Measurements from ENCODE around the gene QPCTL. TPM values are rescaled to one million over a fixed set of nuclear protein-coding genes. Genes with fewer than 3 reads are reported as not detected.
A peak's percentile ranks its signal among the peaks of the same experiment; 100 is the strongest.
"Not testable (repeated sequence)": the region's sequence is repeated elsewhere in the genome, so short reads cannot be mapped to it uniquely, and the experiment has no call there.

Gene QPCTL
- total RNA-seq, 2 experiments from 2014 or later: 16.4 to 16.7 TPM

DNA sequence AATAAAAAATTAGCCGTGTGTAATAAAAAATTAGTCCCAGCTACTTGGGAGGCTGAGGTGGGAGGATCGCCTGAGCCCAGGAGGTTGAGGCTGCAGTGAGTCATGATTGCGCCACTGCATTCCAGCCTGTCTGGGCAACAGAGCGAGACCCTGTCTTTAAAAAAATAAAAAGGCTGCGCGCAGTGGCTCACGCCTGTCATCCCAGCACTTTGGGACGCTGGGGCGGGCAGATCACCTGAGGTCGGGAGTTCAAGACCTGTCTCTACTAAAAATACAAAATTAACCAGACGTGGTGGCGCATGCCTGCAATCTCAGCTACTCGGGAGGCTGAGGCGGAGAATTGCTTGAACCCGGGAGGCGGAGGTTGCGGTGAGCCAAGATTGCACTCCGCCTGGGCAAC is 36.2 kb downstream of the QPCTL start:
- peaks cover 29% of the 10 kb centered on the region for H3K4me1 Mint-ChIP-seq
- DNase-seq, H3K27me3 Mint-ChIP-seq, H3K36me3 Mint-ChIP-seq, H3K9me3 Mint-ChIP-seq, H3K4me3 Mint-ChIP-seq, H3K27ac Mint-ChIP-seq: not testable (repeated sequence)

DNA sequence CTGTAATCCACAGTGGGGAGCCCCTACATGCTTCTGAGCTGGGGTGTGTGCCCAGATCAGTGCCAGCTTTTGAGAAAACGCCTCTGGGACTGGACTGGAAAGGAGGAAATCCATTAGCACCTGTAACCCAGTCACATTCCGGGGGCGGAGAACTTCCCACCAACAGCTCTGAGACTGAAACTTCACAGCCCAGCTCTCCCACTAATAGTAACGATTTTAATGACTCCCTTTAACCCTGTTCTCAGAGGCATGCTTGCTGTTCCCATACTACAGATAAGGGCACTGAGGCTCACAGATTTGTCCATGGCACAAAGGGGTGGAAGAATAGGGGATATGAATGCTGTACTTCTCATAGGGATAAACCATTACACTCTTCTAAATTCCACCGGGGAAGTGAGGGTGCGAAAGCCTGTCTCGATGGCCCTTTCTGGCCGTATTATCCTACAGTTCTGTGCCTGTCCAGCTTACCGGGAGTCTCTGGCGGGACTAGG is 37.4 kb downstream of the QPCTL start:
- no peaks in the 10 kb centered on the region for H3K27me3 Mint-ChIP-seq
- peak overlapping the region; percentile 83 for H3K27ac Mint-ChIP-seq
- no peaks in the 10 kb centered on the region for H3K9me3 Mint-ChIP-seq
- no peaks in the 10 kb centered on the region for H3K36me3 Mint-ChIP-seq
- DNase-seq: peak; percentile 17
- H3K4me1 Mint-ChIP-seq: peaks cover 24% of the 10 kb centered on the region
- peak overlapping the region; percentile 93 for H3K4me3 Mint-ChIP-seq

DNA sequence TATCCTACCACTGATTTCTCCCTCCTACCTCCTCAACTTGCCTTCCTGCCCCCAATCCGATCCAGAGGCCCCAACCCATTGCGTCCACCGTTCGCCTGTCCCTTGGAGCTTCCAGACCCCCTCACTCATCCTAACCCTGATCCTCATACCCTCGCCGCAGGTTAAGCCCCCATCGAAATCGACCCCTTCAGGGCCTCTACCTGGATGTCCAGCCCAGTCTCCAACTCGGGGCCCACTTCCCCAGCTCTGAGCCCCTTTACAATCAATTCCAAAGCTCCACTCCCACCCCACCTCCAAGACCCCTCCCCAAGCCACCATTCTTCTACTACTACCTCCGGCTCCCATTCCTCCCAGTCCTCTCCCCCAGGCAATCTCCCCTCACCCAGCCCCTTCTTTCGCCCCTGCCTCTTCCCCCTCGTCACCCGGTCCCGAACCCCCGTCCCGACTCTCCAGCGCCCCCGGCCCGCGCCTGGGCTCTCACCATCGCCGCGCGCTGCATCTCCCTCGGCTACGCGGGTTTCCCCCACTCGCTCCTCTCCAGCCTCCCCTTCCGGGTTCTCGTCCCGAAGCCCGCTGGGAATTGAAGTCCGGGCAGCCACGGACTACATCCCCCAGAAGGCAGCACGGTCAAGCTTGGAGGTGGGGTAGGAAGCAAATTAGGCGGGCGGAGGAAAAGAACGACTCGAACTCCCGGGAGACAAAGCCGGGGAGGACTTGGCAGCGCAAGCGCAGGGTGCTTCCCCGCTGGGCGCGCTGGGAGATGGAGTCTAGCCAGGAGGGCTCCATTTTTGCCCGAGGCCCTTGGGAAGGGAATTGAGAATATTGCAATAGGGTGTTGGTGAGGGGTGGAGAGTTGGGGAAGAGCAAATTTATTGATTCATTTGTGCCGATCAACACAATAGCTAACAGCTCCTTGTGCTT is 38.2 kb downstream of the QPCTL start, which contains the start of gene FBXO46:
Gene FBXO46, minus strand, starts transcription at position 529 of the 921 bp plus-strand sequence. CDS start 17,401 bp downstream, outside the sequence.
- Mint-ChIP-seq H3K9me3 (no peaks in the 10 kb centered on the region), H3K27ac (peak within 1 kb of the TSS; percentile 83), H3K4me1 (peaks cover 24% of the 10 kb centered on the region), H3K4me3 (peak within 1 kb of the TSS; percentile 93), H3K36me3 (no peaks in the 10 kb centered on the region), H3K27me3 (no peaks in the 10 kb centered on the region)
- DNase-seq: peak; percentile 94

DNA sequence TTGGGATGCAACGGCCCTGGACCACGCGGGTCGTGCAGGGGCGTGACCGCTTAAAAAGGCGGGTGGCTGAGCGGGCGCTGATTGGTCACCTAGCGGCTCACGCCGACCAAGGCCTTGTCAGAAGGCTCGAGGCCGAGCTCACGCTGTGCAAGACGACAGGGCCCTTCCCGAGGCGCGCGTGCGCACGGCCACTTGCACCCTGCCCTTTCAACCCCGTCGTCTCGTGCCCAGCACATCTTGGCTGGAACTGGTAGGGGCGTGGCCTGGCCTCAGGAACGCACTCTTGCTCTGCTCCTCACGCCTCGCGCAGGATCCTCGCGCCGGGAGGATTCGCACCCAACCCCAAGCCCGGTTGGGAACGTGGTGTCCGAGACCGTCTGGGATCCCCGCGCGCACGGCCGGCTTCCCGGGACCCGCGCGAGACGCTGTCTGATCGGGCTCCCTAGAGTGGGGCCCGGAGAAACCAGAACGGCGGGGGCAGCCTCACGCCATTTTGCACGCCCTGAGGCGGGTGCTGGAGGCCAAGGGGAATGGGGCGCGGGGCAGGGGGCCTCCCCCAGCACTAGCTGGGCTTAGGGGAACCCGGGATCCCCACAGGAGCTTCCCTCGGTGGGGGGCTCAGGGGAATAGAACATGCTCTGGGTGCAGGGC is 40.8 kb downstream of the QPCTL start, which contains the start of gene MEIOSIN:
Gene MEIOSIN, plus strand, starts transcription at position 280 of the 651 bp plus-strand sequence. CDS start 1,938 bp downstream, outside the sequence.
- Mint-ChIP-seq H3K27me3 (no peaks in the 10 kb centered on the region), H3K27ac (no peak within 1 kb of the TSS), H3K9me3 (no peaks in the 10 kb centered on the region), H3K4me3 (no peak within 1 kb of the TSS), H3K4me1 (peaks cover 13% of the 10 kb centered on the region), H3K36me3 (no peaks in the 10 kb centered on the region)
- DNase-seq: no peak

DNA sequence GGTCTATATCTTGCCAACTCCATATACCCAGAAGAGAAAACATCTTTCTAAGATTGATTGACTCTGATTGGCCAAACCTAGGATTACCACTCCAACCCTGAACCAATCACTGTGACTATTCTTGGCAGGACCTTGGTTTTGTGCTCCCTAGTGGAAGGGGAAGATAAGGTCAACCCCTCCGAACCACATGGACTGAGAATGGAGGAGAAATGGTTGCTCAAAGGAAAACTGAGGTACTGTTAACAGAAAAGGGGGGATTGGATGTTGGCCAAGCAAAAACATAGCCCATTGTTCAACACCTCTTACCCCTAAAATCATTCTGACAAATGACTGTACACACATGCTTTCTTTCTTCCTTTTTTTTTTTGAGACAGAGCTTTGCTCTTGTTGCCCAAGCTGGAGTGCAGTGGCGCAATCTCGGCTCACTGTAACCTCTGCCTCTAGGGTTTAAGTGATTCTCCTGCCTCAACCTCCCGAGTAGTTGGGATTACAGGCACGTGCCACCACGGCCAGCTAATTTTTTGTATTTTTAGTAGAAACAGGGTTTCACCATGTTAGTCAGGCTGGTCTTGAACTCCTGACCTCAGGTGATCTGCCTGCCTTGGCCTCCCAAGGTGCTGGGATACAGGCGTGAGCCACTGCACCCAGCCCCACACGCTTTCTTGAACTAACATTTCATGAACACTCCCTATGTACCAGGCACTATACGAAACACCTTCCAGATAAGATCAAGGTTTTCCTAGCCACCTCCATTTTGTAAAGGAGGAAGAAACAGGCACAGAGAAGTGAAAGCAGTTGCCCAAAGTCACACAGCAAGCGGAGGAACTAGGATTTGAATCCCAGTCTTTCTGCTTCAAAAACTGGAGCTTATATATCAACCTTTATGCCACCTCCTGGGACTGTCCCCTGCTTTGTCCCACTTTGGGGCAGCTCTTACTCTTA is 47.3 kb downstream of the QPCTL start:
- H3K4me3 Mint-ChIP-seq: no peak overlapping the region
- no peaks in the 10 kb centered on the region for H3K27me3 Mint-ChIP-seq
- no peaks in the 10 kb centered on the region for H3K4me1 Mint-ChIP-seq
- H3K9me3 Mint-ChIP-seq: no peaks in the 10 kb centered on the region
- no peaks in the 10 kb centered on the region for H3K36me3 Mint-ChIP-seq
- no peak for DNase-seq
- H3K27ac Mint-ChIP-seq: no peak overlapping the region

DNA sequence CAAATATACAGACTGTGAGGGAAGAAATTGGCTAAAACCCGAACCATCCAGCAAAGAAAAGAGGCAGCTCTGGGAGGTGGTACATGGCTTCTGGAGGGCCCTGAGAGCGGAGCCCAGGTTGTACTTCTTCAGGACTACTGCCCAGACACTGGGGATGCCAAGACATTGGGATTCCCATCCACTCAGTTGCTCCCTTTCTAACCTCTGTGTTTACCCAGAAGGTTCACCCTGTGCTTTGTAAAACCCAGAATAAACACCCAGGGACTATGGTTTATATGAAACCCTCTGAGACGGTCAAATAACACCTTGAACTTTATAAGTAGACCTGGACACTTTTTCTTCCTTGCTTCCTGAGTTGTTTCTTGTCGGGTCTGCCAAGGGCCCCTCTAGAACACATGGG is 50.5 kb downstream of the QPCTL start:
- no peaks in the 10 kb centered on the region for H3K9me3 Mint-ChIP-seq
- H3K27ac Mint-ChIP-seq: no peak overlapping the region
- H3K27me3 Mint-ChIP-seq: peaks cover 10% of the 10 kb centered on the region
- DNase-seq: no peak
- H3K36me3 Mint-ChIP-seq: no peaks in the 10 kb centered on the region
- no peaks in the 10 kb centered on the region for H3K4me1 Mint-ChIP-seq
- H3K4me3 Mint-ChIP-seq: no peak overlapping the region

DNA sequence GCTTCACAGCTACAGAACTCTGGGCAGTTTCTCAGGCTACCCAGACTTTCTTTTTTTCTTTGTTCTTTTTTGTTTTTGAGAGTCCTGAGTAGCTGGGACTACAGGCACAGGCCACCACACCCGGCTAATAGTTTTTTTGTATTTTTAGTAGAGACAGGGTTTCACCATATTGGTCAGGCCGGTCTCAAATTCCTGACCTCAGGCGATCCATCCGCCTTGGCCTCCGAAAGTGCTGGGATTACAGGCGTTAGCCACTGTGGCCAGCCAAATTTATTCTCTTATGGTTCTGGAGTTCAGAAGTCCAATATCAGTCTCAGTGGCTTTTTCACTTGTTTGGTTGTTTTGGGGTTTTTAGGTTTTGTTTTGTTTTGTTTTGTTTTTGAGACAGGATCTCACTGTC is 53.1 kb downstream of the QPCTL start:
- H3K27me3 Mint-ChIP-seq: peaks cover 10% of the 10 kb centered on the region
- DNase-seq: no peak
- no peaks in the 10 kb centered on the region for H3K4me1 Mint-ChIP-seq
- no peak overlapping the region for H3K4me3 Mint-ChIP-seq
- H3K27ac Mint-ChIP-seq: no peak overlapping the region
- no peaks in the 10 kb centered on the region for H3K9me3 Mint-ChIP-seq
- H3K36me3 Mint-ChIP-seq: no peaks in the 10 kb centered on the region

DNA sequence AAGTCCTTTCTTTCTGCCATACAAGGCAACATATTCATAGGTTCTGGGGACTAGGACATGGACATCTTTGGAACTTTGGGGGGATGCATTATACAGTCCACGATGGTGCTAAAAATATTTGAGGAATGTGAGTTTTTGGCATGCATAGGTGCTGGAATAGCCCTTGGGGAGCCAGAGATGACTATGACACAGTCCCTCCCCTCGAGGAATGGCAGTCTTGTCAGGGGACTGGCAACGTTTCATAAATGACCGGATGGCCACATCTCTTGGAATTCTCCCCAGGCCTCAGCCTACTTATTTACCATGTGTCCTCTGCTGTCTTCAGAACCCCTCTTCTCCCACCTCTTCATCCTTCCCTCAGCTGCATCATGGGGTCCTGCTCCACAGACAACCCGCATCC is 54.4 kb downstream of the QPCTL start:
- no peaks in the 10 kb centered on the region for H3K9me3 Mint-ChIP-seq

DNA sequence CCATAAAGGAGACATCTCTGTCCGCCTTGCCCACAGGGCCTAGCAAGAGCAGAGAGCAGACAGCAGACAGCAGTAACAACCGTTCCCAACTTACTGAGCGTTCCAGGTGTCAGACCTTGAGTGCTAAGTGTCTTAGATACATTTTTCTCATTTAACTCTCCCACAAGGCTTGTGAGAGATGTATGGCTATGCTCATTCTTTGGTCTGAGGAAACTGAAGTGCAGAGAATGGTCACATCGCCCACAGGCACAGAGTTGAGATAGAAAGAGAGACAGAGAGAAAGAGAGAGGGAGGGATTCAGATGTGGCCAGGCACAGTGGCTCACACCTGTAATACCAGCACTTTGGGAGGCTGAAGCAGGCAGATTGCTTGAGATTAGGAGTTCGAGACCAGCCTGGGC is 55.0 kb downstream of the QPCTL start:
- Mint-ChIP-seq H3K27ac (no peak overlapping the region), H3K4me1 (no peaks in the 10 kb centered on the region), H3K27me3 (peaks cover 10% of the 10 kb centered on the region), H3K4me3 (no peak overlapping the region), H3K9me3 (no peaks in the 10 kb centered on the region), H3K36me3 (no peaks in the 10 kb centered on the region)
- no peak for DNase-seq

More for the DNA sequence above, 54.4 kb downstream of the QPCTL start:
- H3K27ac Mint-ChIP-seq: no peak overlapping the region
- DNase-seq: no peak
- H3K4me1 Mint-ChIP-seq: no peaks in the 10 kb centered on the region
- H3K27me3 Mint-ChIP-seq: peaks cover 10% of the 10 kb centered on the region
- no peaks in the 10 kb centered on the region for H3K36me3 Mint-ChIP-seq
- no peak overlapping the region for H3K4me3 Mint-ChIP-seq

DNA sequence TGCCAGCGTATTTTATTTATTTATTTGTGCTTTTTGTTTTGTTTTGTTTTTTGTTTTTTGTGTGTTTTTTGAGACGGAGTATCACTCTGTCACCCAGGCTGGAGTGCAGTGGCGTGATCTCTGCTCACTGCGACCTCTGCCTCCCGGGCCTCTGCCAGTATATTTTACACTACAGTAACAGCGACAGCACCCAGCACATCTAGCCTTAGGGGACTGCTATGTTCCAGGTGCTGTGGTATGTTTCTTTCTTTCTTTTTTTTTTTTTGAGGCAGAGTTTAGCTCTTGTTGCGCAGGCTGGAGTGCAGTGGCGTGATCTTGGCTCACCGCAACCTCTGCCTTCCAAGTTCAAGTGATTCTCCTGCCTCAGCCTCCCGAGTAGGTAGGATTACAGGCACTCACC is 59.0 kb downstream of the QPCTL start:
- H3K4me3 Mint-ChIP-seq, H3K9me3 Mint-ChIP-seq, H3K27me3 Mint-ChIP-seq, H3K4me1 Mint-ChIP-seq, H3K36me3 Mint-ChIP-seq, DNase-seq, H3K27ac Mint-ChIP-seq: not testable (repeated sequence)

DNA sequence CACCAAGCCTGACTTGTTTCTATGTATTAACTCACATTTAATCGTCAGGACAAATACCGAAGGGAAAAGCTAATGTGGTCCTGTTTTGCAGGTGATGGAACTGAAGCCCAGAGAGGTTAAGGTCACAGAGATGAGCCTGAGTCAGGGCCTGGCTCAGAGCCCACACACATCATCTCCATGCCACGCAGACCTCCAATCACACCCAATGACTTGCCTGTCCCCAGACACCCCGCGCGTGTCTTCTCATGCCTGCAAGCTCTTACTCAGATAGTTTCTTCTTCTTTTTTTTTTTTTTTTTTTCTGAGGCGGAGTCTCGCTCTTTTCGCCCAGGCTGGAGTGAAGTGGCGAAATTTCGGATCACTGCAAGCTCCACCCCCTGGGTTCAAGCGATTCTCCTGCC is 60.2 kb downstream of the QPCTL start:
- H3K4me1 Mint-ChIP-seq: no peaks in the 10 kb centered on the region
- no peak overlapping the region for H3K4me3 Mint-ChIP-seq
- no peak overlapping the region for H3K27ac Mint-ChIP-seq
- H3K27me3 Mint-ChIP-seq: peaks cover under 1% of the 10 kb centered on the region
- no peak for DNase-seq
- H3K36me3 Mint-ChIP-seq: no peaks in the 10 kb centered on the region
- no peaks in the 10 kb centered on the region for H3K9me3 Mint-ChIP-seq

DNA sequence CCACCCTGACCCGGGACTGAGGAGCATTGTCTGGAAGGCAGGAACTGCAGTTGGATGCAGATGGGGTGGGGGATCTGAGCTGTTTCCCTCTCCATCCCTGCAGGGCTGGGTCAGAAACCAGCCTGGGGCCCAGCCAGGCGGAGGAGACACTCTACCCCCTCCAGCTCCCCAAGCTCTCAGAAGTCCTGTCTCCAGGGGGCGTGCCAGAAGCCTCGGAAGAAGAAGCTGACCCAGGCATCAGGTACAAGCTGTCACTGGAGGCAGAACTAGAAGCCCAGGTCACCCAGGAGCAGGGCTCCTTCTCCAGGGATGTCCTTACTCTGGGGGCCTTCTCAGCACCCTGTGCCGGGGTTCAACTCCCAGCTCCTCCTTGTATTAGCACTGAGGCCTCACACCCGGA is 61.1 kb downstream of the QPCTL start:
- H3K4me1 Mint-ChIP-seq: no peaks in the 10 kb centered on the region
- no peaks in the 10 kb centered on the region for H3K36me3 Mint-ChIP-seq
- no peak overlapping the region for H3K27ac Mint-ChIP-seq
- no peak for DNase-seq
- H3K27me3 Mint-ChIP-seq: no peaks in the 10 kb centered on the region
- H3K4me3 Mint-ChIP-seq: no peak overlapping the region
- no peaks in the 10 kb centered on the region for H3K9me3 Mint-ChIP-seq

Data from activated naive CD8-positive, alpha-beta T cell treated with anti-CD3 and anti-CD28 coated beads for 36 hours (primary cell).